Measurements from ENCODE around the gene SNX9.
"Not testable (repeated sequence)": the region's sequence is repeated elsewhere in the genome, so short reads cannot be mapped to it uniquely, and the experiment has no call there.

The SNX9 gene

DNA sequence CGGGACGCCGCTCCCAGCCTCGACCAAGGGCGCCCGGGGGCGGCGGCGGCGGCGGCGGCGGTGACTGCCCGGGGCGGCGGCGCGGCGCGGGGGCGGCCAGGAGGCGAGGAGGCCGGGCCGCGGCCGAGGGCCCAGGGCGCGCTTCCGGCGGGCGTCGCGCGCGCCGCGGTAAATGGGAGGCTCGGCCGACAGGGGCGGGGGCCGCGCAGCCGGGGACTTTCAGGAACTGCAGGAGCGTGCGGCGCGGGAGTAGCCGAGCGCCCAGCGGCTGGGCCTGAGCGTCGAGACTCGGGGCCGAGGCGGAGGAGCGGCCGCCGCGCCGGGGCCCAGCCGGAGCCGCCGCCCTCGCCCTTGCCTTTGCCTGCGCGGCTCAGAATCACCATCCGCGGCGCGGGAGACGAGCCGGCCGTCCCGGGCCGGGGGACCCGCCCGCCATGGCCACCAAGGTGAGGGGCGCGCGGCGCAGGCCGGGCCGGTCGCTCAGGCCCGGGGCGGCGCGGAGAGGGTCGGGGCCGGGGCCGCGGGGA lies at the start of gene SNX9:
TSS of gene SNX9 (plus strand) at position 246 of the 527 bp plus-strand sequence. CDS start at position 435, 189 bp downstream.
- DNase-seq: peak; percentile 73

DNA sequence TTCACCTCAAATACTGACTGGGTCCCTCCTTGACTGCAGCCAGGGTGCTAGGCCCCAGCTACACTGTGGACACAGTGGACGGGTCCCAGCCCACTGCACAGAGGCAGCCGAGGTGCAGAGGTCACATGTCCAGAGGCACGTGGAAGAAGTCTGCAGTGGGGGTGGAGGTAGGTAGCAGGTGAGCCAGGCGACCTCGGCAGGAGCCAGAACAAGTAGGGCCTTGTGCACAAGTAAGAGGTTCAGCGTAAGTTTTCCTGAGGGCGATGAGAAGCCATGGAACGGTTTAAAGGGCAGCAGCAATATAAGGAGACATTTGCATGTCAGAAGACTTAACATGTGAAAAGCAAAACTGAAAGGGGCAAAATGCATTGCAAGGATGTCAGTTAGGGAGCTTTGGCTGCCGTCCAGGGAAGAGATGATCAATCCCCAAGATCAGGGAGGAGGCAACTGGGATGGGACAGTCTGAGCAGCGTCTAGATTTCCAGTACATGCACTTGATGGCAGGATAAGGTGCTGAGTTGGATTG lies 49.7 kb upstream of the SNX9 start:
- DNase-seq: no peak

DNA sequence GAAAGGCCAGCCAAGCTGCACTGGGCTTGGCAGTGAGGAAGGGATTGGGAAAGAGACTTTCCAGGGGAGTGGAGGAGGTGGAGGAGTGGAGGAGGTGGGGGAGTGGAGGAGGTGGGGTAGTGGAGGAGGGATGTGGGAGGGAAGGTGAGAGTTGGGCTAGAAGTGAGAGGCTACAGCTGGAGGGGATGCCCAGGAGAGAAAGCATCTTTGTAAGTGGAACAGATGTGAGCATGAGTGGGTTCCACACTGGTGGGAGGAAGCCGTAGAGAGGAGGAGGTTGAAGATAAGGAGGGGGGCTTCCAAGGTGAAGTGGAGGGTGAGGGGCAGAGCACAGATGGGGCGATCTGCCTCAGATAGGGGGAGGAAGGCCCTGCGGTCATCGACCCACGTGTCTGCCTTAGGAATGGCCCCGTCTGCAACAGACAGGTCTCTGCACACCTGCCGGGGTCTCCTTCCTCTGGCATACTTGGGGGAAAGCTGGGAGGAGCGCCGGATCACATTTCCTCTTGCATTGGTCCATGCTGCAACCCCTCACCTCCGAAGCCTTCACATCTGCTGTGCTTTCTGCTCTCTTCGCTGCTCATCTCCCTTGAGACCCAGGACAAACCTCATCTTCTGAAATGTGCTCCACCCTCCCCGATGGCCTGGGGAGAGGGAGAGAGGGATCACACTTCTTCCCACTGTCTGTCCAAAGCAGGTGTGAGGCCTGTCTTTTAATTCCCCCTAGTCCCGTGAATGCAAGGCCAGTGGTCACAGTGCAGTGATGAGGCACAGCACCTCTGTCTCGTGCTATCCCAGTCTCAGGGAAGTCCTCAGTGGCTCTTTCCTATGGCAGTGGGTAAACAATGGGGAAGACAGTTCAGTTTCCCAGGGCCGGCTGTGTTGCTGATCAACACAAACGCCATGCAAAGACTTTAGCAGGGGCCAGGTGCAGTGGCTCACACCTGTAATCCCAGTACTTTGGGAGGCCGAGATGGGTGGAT lies 48.6 kb upstream of the SNX9 start:
- DNase-seq: no peak

DNA sequence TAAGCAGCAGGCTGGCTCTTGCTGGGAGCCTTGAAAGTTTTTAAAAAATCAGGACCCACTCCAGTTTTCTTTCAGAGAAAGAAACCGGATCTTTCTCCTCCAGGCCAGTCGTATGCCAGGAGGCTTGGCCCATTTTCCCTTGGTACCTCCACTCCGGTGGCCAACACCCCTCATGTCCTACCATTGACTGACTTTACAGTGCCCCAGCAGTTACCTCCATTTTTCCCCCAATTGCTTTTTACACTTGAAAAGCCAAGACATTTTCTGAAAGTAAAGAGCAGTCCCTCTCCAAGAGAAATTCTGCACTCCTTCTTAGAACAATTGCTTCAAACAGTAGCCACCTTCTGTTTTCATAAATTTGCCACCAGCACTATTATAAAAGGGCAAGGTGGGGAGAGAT lies 47.7 kb upstream of the SNX9 start:
- no peak for DNase-seq

DNA sequence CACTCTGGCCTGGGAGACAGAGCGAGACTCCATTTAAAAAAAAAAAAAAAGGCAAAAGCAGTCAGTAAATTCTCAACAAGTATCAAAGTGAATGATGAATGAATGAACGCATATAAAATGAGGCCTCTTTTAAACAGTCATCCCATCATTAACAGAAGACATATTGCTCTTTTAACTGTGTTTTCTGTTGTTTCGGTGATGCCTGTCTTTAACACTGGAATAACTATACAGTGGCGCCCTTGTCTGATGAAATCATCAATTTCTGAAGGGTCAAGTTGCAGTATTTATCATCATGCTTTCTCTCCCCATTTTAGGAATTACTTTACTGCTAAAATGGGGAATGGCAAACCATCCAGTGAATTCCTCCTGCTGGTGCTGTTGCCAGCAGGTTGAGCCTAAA lies 45.7 kb upstream of the SNX9 start:
- no peak for DNase-seq

DNA sequence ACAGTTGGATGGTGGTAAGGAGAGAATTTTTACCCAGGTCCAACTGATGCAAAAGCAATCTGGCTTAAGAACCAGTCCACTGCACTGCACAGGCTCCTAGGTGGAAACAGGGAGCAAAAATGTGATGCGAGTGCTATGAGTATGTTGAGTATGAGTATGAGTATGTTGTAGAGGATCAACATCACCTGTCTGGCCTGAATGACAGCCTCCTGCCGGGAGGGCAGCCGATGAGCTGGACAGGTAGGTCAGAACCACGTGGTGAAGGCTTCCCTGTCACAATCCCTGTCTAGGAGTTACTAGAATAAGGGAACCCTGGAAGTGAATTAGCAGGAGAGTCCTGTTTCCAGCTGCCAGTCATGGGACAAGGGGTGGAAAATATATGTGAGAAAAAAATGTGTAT lies 44.3 kb upstream of the SNX9 start:
- no peak for DNase-seq

DNA sequence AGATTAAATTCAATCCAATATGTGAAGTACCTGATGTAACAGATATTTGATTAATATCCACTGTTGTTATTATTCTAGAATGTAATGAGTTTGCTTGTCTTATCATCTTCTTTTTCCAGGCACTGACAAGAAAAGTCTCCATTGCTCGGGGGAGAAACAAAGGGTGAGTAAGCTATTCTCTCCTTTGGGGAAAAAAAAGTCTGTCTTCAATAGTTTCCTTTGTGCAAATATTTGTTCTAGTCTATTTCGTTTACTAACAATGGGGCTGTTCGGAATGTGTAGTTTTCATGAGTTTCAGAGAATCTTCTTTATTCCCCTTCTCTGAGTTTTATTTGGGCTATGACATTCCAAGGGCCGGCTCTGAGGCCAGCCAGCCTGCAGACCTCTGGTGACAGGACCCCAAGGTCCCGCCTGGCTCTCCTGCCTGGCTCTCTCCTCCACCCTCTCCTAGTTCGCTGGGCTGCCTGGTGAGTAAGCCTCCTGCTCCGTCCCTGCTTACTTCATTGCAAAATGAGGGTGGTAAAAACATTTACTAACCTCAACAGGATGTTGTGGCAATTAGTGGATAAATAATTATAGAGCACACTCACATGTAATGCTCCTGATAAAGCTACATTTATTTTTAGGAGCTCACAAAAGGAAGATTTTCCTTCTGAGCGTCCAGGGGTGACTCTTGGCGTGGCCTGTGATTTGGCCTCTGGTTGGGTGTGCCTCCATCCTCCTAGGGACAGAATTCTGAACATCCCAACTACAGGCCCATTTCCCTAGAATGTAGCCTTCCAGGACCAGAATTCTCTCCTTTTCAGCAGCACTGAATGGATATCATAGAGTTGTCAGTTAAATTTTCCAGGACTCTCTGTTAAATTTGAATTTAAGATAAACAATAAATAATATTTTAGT lies 43.1 kb upstream of the SNX9 start:
- no peak for DNase-seq

DNA sequence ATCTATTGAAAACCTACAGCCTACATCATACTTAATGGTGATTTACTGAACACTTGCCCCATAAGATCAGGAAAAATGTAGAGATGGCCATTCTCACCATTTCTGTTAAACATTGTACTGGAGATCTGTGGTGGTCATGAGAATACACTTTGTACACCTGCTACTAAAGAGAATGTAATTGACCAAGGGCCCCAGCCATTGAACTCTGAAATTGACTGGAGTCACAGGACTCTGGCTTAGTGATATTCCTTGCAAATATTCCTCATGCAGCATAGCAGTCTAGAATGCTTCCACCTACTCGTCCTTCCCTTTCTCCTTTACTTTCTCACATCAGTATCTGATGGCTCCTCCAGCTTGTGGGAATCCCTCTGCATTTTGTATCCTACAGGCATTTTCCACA lies 37.4 kb upstream of the SNX9 start:
- no peak for DNase-seq

DNA sequence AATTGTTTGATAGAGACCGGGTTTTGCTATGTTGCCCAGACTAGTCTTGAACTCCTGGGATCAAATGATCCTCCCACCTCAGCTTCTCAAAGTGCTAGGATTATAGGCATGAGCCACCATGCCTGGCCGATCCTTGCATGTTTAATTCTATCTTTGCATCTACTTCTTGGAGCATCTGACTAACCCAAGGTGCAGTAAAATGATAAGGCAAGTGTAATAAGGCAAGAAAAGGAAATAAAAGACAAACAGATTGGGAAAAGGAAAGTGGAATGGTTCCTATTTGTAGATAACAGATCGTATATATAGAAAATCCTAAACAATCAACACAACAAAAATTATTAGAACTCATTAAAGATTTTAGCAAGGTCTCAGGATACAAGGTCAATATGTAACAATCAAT lies 36.8 kb upstream of the SNX9 start:
- no peak for DNase-seq

DNA sequence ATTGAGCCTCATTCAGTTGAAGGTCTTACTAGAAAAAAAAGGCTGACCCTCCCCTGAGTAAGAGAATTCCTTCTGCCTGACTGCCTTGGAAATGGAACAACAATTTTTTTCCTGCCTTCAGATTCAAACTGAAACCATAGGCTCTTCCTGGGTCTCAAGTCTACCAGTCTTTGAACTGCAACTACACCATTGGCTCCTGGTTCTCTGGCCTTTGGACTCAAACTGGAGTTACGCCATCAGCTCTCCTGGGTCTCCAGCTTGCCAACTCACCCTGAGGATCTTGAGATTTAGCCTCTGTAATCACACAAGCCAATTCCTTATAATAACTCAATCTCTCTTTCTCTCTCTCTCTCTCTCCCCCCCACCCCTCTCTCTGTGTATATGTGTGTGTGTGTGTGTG lies 36.0 kb upstream of the SNX9 start:
- DNase-seq: no peak

DNA sequence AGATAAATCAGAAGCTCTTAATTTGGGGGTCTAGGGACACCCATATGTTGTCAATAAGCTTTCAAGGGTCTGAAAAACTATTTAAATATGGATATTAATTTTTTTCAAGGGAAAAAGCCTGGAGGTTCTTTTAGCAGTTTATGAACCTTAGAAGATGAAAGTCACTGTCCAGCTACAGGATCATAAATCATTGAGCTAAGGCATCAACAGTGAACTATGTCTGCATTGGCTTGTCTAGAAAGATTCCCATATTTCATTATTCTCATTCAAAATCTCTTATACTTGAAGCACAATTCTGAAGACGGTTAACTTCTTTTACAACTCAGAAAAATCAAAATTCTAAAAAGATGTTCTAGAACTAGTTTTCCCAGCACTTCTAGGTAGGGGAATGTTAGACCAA lies 34.9 kb upstream of the SNX9 start:
- no peak for DNase-seq

DNA sequence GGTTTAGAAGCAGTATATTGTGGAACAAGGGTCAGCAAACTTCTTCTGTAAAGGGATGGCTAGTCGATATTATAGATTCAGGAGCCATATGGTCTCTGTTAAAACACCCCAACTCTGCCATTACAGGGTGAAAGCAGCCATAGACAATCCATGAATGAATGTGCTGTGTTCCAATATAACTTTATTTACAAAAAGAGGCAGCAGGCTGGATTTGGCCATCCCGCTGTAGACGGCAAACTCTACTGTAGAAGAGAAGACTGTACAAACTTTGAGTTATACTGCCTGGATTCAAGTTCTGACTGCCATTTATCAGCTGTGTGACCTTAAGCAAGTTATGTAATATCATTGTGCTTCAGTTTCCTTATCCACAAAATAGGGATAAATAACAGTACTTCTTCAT lies 33.7 kb upstream of the SNX9 start:
- DNase-seq: no peak

DNA sequence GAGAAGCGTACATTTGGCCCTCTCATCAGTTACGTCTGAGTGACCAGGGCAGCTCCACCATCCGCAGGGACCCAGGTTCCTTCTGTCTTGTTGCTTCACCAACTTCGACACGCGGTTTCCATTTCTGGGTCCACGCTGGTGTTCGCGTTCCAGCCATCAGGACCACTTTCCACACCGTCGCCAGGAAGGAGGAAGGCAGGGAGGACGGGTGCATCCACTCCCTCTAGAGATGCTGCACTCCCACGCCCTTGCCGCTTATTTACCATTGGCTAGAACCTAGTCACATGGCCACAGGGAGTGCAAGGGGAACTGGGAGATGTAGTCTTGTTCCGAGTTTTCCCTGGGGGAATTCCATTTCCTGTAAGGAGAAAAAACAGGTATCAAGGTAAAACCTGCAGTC lies 33.2 kb upstream of the SNX9 start:
- DNase-seq: no peak

DNA sequence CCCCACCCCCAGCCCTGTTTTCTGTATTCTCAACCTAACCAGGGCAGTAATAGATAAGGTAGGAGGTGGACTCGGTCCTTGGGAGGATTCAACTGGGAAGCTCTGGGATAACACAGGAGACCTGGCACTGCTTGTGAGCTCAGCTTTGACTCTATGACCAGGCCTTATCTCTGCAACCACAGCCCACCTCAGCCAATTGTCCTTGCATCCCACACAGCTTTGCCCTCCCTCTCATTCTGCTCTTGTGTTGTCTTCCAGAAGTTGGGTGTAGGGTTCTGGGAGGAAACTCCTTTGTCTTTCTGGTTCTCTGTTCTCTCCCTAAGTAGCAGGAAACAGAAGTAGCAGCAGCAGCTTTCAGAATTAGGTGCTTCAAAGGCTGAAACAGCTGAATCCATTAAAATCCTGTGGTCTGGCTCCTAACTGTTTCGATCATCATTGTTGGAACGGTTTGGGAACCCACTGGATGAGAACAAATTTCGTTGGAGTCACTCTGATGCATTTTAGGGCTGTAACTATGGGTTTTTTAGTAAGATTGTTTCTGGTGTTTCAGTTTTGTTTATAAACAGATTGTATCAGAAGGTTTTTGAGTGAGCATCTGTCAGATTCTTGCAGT lies 32.4 kb upstream of the SNX9 start:
- DNase-seq: no peak

DNA sequence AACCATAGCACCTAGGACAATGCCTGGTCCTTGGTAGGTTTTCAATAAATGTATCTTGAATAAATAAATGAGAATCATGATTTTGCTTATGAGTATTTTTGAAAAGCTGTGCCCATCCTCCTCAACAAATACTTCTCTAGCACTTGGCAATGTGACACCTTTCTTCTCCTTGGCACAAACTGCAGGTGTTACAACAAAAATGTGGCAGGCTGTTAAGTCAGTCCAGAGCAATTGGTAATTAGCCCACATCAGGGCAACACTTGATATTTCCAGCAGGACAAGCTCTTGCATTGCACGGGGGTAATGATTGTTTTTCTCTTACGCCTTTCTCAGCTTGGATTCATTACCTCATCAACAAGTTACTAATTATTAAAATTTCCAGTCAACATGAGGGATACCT lies 31.6 kb upstream of the SNX9 start:
- DNase-seq: no peak

DNA sequence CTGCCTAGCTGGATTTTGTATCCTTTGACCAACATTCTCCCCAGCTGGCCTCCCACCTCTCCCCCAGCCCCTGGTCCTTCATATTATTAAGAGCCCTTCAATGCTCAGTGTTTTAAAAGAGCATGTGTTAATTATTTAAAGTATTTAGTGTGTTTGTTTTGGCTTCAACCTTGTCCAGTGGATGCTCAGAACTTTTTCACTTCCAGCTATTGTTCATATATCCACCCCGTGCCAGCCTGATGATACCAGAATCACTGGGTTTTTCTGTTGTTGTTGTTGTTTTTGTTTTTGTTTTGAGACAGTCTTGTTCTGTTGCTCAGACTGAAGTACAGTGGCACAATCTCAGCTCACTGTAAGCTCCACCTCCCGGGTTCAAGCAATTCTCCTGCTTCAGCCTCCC lies 30.4 kb upstream of the SNX9 start:
- DNase-seq: no peak

DNA sequence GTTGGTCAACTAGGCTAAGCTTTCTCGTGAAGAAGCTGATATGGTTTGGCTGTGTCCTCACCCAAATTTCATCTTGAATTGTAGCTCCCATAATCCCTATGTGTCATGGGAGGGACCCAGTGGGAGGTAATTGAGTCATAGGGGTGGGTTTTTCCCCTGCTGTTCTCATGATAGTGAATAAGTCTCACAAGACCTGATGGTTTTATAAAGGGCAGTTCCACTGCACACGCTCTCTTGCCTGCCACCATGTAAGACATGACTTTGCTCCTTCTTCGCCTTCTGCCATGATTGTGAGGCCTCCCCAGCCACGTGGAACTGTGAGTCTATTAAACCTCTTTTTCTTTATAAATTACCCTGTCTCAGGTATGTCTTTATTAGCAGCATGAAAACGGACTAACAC lies 29.0 kb upstream of the SNX9 start:
- not testable (repeated sequence) for DNase-seq

DNA sequence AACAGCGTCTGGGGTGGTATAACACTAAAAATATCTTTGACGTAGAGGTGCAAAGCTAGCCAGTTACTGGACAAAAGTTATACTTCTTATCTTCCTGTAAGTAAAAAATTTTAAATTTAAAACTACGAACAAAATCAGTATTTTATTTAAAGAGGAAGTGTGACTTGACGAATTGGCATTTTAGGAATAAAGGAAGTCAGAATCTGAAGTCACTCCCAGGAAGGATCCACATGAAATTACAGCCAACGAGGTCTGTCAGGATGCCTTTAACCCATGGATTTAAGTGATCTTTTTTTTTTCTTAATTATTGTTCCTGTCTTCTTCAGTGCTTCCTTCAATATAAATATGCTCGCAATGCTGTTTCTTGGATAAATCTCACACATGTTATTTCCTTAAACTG lies 27.2 kb upstream of the SNX9 start:
- DNase-seq: no peak

DNA sequence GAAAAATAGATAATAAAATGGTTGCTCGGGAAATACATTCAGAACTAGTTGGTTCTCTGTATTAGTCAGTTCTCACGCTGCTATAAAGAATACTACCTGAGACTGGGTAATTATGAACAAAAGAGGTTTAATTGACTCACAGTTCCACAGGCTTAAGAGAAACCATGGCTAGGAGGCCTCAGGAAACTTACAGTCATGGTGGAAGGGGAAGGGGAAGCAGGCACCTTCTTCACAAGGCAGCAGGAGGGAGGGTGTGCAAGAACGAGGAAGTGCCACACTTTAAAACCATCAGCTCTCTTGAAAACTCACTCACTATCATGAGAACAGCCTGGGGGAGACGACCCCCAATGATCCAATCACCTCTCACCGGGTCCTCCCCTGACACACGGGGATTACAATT lies 24.2 kb upstream of the SNX9 start:
- no peak for DNase-seq

DNA sequence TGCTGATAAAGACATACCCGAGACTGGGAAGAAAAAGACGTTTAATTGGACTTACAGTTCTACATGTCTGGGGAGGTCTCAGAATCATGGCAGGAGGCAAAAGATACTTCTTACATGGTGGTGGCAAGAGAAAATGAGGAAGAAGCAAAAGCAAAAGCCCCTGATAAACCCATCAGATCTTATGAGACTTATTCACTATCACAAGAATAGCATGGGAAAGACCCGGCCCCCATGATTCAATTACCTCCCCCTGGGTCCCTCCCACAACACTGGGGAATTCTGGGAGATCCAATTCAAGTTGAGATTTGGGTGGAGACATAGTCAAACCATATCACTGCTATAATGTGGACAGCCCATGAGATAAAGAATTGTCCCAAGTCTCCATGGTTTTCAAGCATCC lies 23.5 kb upstream of the SNX9 start:
- not testable (repeated sequence) for DNase-seq

DNA sequence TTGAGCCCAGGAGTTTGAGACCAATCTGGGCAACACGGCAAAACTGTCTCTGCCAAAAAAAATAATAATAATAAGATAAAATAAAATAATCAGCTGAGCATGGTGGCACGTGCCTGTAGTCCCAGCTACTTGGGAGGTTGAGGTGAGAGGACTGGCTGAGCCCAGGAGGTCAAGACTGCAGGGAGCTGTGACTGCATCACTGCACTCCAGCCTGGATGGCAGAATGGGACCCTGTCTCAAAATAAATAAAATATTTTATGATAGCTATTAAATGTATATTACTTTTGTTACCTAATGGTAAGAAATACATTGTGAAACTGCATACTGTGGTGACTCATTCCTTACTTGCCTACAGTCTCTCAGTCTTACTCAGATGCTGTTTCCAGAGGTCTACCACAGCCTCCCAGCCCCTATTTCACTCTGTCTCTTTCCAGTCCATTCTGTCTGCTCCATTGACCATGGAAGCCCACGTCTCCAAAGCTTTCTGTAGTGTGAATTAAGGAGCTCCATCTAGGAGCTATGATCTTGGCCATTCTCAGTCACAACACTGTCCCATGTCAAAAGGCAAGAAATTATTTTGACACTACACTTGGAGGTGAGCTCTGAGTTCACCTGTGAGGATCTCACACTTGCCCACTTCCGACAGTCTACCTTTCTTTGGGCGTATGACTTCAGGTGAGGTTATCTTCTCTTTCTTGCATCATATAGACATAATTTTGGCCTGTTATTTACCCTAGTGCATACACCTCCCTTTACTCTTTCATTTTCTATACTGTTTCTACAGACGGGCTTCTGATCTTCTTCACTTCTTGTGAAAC lies 22.4 kb upstream of the SNX9 start:
- no peak for DNase-seq
